Glutamatergic neuron (in vitro differentiated cells): Measurements from ENCODE around the gene PMP22. TPM values are rescaled to one million over a fixed set of nuclear protein-coding genes. Genes with fewer than 3 reads are reported as not detected.
"Not testable (repeated sequence)": the region's sequence is repeated elsewhere in the genome, so short reads cannot be mapped to it uniquely, and the experiment has no call there.

Experiments used
- DNase-seq: peaks from one replicate; pipeline ENCODE4 v3.0.0; 2022
- H3K27ac Mint-ChIP-seq: one replicate; pipeline ENCODE4 v1.8.0; 2020; ENCODE audit warnings: mild to moderate bottlenecking, mixed read lengths, inconsistent platforms; ENCODE audit not compliant: unreplicated experiment
- H3K27me3 Mint-ChIP-seq: one replicate; pipeline ENCODE4 v1.8.0; 2020; ENCODE audit warnings: mild to moderate bottlenecking, moderate library complexity, mixed read lengths, inconsistent platforms; ENCODE audit not compliant: unreplicated experiment
- H3K36me3 Mint-ChIP-seq: one replicate; pipeline ENCODE4 v1.8.0; 2020; ENCODE audit warnings: mild to moderate bottlenecking, mixed read lengths, inconsistent platforms; ENCODE audit not compliant: unreplicated experiment
- H3K4me1 Mint-ChIP-seq: one replicate; pipeline ENCODE4 v1.8.0; 2020; ENCODE audit warnings: mild to moderate bottlenecking, low read depth, mixed read lengths, inconsistent platforms; ENCODE audit not compliant: unreplicated experiment
- H3K4me3 Mint-ChIP-seq: one replicate; pipeline ENCODE4 v1.8.0; 2020; ENCODE audit warnings: mild to moderate bottlenecking, mixed read lengths, inconsistent platforms; ENCODE audit not compliant: unreplicated experiment
- H3K9me3 Mint-ChIP-seq: one replicate; pipeline ENCODE4 v1.8.0; 2020; ENCODE audit warnings: mild to moderate bottlenecking, moderate library complexity, mixed read lengths, inconsistent platforms; ENCODE audit not compliant: unreplicated experiment
- total RNA-seq: library from RNA; stranded (reverse); fragmentation: NEBNext Ultra II Directional; extraction: Animal tissue kit (Norgen Biotek cat#: 25700); gene quantifications from one replicate; pipeline ENCODE4 v1.2.1, GENCODE V29; 2021; ENCODE audit not compliant: unreplicated experiment
- TF ChIP-seq, protein P1 (sequence below): fragments of 200-600 bp; sonication (generic); IDR thresholded peaks from one replicate; pipeline ENCODE4 v1.5.0; 2021; ENCODE audit not compliant: partially characterized antibody, unreplicated experiment

PMP22 gene
- total RNA-seq, 1 donor from 2014 or later, result 0.56 TPM

DNA sequence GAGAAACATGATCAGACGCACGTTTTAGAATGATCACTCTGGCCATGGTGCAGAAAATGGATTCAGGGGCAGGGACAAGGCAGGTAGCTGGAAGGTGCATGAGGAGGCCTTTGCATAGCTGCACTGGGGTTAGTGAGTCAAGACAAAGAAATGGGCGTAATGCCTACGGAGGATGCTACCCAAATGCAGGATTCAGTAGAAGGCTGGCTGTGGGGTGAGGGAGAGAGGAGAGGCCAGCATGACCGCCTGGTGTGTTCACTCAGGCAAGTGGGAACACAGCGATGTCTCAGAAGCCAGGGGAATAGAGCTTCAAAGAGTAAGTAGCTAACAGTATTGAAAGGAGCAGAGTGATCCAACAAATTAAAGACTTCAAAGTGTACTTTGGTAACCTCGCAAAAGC is 31.2 kb downstream of the PMP22 start:
- Mint-ChIP-seq H3K4me1 (no peaks in the 10 kb centered on the region), H3K4me3 (no peak overlapping the region), H3K9me3 (no peaks in the 10 kb centered on the region), H3K27me3 (no peaks in the 10 kb centered on the region), H3K27ac (no peak overlapping the region), H3K36me3 (no peaks in the 10 kb centered on the region)
- DNase-seq, result no peak
- TF ChIP-seq, protein P1, sequence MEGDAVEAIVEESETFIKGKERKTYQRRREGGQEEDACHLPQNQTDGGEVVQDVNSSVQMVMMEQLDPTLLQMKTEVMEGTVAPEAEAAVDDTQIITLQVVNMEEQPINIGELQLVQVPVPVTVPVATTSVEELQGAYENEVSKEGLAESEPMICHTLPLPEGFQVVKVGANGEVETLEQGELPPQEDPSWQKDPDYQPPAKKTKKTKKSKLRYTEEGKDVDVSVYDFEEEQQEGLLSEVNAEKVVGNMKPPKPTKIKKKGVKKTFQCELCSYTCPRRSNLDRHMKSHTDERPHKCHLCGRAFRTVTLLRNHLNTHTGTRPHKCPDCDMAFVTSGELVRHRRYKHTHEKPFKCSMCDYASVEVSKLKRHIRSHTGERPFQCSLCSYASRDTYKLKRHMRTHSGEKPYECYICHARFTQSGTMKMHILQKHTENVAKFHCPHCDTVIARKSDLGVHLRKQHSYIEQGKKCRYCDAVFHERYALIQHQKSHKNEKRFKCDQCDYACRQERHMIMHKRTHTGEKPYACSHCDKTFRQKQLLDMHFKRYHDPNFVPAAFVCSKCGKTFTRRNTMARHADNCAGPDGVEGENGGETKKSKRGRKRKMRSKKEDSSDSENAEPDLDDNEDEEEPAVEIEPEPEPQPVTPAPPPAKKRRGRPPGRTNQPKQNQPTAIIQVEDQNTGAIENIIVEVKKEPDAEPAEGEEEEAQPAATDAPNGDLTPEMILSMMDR, result no peak

DNA sequence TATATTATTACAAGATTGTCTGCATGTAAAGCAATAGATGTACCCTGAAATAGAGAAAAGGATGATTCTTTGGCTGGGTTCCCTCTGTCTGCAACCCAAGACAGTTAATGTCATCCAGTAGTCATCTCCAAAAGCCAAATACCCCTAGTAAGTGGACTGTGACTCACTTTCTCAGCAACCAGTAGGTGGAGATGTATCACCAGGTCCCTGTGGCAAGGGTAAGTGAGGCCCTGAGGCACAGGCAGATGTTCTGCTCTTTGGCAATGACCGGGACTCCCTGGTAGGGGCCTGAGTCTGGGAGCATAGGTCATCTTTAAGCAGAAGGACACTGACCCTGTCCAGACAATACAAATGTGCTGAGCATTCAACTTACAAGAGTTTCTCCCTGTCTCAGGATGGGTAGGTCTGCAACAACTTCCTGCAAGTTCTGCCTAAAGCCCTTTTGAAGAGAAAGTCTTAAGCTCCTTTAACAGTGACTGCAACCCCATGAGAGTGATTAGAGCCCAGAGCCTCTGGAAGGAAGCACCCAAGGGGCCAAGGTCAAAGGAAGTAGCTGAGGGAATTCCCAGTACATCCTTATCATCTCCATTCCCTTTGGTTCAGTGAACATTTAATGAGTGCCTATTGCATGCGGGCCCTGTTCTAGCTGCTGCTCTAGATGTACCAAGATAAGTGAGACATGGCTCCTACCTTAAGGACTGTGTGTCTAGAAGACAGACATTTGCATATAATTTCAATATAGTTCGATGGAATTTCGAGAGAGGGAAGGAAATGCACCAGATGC is 31.9 kb downstream of the PMP22 start:
- Mint-ChIP-seq H3K27ac (no peak overlapping the region), H3K36me3 (no peaks in the 10 kb centered on the region), H3K9me3 (no peaks in the 10 kb centered on the region), H3K27me3 (no peaks in the 10 kb centered on the region), H3K4me3 (no peak overlapping the region), H3K4me1 (no peaks in the 10 kb centered on the region)
- TF ChIP-seq, protein P1, result no peak
- DNase-seq, result no peak

DNA sequence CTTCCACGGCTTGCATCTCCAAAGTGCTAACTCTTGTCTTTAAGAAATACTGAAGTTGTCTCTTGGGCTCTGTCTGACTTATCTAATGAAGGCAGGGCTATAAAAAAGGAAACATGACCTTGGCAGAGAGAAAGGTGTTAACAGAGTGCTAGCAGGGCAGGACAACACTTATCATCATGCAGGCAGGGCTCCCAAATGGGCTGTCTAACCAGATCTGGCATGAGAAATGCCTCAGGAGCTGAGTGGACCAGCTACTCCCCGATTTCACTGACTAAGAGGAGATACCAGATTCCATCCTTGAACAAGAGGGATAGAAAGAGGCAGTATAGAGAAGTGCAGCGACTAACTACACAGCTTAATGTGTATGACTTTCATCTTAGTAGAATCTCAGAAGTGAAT is 32.6 kb downstream of the PMP22 start:
- Mint-ChIP-seq H3K4me3 (no peak overlapping the region), H3K4me1 (no peaks in the 10 kb centered on the region), H3K27me3 (no peaks in the 10 kb centered on the region), H3K36me3 (no peaks in the 10 kb centered on the region), H3K9me3 (no peaks in the 10 kb centered on the region), H3K27ac (no peak overlapping the region)
- no peak for DNase-seq
- TF ChIP-seq, protein P1, result no peak

DNA sequence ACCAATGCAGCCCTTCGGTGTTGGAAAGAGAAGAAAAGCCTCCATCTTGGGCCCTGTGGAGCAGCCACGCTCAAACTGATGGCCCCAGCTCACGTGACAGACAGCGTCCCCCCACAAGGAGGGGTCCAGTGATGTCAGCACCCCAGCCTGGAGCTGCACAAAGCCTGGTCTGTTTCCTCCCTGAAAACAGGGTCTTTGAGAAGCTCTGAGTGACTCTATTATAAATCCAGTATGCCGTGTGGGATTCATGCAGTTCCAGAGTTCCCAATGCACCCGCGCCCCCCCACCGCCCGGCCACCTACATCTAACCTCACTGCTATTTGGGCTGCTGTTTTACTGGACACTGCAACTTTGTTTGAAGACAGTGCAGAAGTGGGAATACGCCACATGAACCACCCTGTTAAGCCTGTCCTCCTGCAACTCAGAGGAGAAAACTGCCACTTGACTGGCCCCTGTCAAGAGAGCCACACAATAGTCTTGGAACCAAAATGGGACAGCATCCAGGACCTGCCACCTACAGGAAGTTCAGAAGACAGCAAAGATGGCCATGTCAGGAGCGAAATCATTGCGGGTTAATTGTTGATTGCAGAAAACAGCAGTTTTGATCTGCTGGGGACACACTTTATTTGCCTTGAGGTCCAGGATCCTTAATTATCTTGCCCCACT is 33.1 kb downstream of the PMP22 start:
- no peaks in the 10 kb centered on the region for H3K36me3 Mint-ChIP-seq
- H3K4me1 Mint-ChIP-seq, result no peaks in the 10 kb centered on the region
- no peak for DNase-seq
- H3K4me3 Mint-ChIP-seq, result no peak overlapping the region
- H3K27ac Mint-ChIP-seq, result no peak overlapping the region
- TF ChIP-seq, protein P1, result no peak
- H3K9me3 Mint-ChIP-seq, result no peaks in the 10 kb centered on the region
- no peaks in the 10 kb centered on the region for H3K27me3 Mint-ChIP-seq

DNA sequence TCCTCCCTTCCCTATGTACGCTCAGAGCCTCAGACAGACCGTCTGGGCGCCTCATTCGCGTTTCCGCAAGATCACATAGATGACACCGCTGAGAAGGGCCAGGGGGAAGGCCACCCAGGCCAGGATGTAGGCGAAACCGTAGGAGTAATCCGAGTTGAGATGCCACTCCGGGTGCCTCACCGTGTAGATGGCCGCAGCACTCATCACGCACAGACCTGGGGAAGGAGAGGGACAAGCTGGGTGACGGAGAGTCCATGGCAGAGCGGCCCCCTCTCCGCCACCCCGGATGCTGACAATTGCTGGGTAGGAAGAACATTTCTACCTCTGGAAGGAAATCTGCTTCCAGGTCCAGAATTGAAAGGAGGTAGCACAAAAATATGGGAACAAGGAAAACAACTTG is 34.3 kb downstream of the PMP22 start:
- Mint-ChIP-seq H3K27me3 (no peaks in the 10 kb centered on the region), H3K4me3 (no peak overlapping the region), H3K9me3 (no peaks in the 10 kb centered on the region), H3K36me3 (no peaks in the 10 kb centered on the region), H3K4me1 (no peaks in the 10 kb centered on the region), H3K27ac (no peak overlapping the region)
- TF ChIP-seq, protein P1, result no peak
- no peak for DNase-seq

DNA sequence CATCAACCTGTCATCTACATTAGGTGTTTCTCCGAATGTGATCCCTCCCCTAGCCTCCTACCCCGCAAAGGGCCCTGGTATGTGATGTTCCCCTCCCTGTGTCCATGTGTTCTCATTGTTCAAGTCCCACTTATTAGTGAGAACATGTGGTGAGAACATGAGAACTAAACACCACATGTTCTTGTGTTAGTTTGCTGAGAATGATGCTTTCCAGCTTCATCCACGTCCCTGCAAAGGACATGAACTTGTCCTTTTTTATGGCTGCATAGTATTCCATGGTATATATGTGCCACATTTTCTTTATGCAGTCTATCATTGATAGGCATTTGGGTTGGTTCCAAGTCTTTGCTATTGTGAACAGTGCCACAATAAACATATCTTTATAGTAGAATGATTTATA is 43.3 kb downstream of the PMP22 start:
- H3K27ac Mint-ChIP-seq, H3K4me1 Mint-ChIP-seq, H3K9me3 Mint-ChIP-seq, H3K27me3 Mint-ChIP-seq, H3K4me3 Mint-ChIP-seq, H3K36me3 Mint-ChIP-seq, DNase-seq: not testable (repeated sequence)
